ENCODE measurements around the gene RBMS3.

RBMS3 gene

DNA sequence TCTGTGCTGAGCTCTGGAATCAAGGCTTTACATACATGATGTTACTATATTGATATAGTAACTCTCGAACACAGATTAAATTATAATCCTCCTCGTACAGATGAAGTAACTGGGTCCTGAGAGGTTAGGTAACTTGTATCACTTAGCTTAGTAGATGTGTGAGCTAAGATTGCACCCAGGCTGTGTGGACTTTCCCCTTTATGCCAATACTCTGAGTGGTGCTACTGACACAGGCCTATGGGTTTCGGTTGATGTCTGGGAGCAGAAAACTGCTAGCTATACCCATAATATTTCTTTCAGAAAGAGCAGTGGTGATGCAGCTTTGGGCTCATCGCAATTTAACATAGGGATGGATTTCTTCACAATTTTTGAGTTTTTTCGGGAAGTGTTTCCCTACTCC, 259.7 kb downstream of the RBMS3 start:
- ChIA-PET CTCF (interaction anchor here (1.0 to 2.4 kb wide), 2 partner anchors 15 to 1305 kb away, joined by 3 to 5 read pairs; no protein-coding TSS in a partner anchor), POLR2A (no interaction called here)
- TF ChIP-seq, protein P1, sequence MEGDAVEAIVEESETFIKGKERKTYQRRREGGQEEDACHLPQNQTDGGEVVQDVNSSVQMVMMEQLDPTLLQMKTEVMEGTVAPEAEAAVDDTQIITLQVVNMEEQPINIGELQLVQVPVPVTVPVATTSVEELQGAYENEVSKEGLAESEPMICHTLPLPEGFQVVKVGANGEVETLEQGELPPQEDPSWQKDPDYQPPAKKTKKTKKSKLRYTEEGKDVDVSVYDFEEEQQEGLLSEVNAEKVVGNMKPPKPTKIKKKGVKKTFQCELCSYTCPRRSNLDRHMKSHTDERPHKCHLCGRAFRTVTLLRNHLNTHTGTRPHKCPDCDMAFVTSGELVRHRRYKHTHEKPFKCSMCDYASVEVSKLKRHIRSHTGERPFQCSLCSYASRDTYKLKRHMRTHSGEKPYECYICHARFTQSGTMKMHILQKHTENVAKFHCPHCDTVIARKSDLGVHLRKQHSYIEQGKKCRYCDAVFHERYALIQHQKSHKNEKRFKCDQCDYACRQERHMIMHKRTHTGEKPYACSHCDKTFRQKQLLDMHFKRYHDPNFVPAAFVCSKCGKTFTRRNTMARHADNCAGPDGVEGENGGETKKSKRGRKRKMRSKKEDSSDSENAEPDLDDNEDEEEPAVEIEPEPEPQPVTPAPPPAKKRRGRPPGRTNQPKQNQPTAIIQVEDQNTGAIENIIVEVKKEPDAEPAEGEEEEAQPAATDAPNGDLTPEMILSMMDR (IDR thresholded peaks at IDR 0.05; ENCODE audit: control extremely low read depth, extremely low read depth, low read depth, missing control alignments): no peak
- DNase-seq (ENCODE audit: extremely low spot score): no peak

DNA sequence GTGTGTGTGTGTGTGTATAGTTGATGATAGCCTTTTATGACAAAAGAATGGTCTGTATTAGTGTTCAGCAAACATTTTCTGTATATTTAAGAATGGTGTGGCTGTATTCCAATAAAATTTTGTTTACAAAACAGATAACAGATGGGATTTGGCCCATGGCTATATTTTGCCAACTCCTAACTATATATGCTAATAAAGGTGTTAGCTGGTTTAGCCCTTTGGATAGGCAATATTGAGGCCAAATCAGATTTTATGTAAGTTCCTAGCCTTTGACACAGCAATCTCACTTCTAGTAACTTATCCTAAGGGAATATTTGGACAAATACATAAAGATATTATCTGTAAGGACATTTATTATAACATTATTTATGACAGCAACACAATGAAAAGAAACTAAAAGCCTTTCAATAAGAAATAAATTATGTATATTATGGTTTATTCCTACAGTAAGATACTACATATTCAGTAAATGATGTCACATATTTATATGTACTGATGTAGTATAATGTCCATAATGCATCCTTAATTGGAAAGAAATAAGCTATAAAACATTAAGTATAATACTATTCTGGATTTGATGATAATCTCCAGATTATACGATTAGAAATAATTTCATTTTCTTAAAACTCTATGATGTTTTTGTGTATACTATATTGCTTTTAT, 264.0 kb downstream of the RBMS3 start:
- TF ChIP-seq, protein P1 (IDR thresholded peaks at IDR 0.05; ENCODE audit: control extremely low read depth, extremely low read depth, low read depth, missing control alignments): no peak
- no peak for DNase-seq (ENCODE audit: extremely low spot score)
- ChIA-PET POLR2A (no interaction called here), CTCF (interaction anchor here (1.5 kb wide), 1 partner anchor 11 kb away, joined by 3 read pairs; no protein-coding TSS in a partner anchor)

DNA sequence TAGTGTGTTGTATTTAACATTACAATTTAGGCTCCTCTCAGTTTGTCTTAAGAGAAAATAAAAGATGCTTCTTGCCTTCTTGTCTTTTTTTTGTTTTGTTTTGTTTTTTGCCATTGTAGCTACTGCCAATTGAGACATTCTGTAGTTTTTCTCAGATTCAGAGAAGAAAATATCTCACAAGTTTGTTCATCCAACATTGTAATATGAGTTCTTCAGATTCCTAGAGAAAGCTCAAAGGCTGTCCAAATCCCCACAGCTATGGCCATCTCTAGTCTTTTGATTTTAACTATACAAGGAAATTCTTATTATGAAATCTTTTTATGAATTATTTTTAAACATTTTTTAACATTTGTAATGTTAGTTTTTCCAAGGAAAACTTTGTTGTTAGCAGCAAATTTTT, 264.7 kb downstream of the RBMS3 start:
- CTCF ChIA-PET: interaction anchor here (0.9 to 1.5 kb wide), 2 partner anchors 10 to 20 kb away, joined by 3 to 4 read pairs; no protein-coding TSS in a partner anchor
- POLR2A ChIA-PET: no interaction called here
- TF ChIP-seq, protein P1 (IDR thresholded peaks at IDR 0.05; ENCODE audit: control extremely low read depth, extremely low read depth, low read depth, missing control alignments): no peak
- DNase-seq (ENCODE audit: extremely low spot score): no peak

DNA sequence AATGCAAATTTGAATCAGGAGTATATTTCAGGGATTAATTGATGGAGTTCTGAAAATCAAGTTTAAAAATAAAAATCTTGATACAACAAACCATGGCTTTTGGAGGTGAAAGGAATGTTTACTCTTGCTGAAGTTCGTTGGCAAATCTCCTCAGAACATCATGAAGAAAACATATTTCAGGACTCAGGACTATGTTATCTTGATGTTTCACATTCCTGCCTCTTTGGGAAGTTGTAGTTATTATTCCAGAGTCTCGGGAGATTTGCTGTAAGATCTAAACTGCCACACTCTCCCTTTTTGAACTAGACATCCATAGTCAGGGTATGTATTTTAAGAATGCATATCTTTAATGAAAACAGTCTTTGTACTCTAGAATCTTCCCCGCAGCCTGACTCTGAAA, 271.2 kb downstream of the RBMS3 start:
- ChIA-PET CTCF (no interaction called here), POLR2A (no interaction called here)
- TF ChIP-seq, protein P1 (IDR thresholded peaks at IDR 0.05; ENCODE audit: control extremely low read depth, extremely low read depth, low read depth, missing control alignments): no peak
- DNase-seq (ENCODE audit: extremely low spot score): no peak

DNA sequence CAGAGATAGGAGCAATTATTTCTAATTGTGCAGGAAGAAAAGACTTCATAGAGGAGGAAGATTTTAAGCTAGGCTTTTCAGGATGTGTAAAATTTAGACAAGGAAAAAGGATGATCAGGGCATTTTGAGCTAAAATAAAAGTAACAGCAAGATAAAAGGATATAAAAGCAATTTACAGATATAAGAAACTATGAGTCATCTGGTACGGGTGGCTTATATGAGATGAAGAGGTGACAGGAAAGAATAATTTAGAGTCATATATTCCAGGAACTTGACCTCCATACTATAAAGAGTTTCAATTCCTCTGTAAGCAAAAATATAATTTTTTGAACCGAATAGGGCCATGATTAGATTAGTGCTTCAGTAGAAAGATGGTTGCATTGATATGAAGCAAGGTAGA, 273.7 kb downstream of the RBMS3 start:
- TF ChIP-seq, protein P1 (IDR thresholded peaks at IDR 0.05; ENCODE audit: control extremely low read depth, extremely low read depth, low read depth, missing control alignments): no peak
- no peak for DNase-seq (ENCODE audit: extremely low spot score)
- CTCF ChIA-PET: no interaction called here
- POLR2A ChIA-PET: no interaction called here

DNA sequence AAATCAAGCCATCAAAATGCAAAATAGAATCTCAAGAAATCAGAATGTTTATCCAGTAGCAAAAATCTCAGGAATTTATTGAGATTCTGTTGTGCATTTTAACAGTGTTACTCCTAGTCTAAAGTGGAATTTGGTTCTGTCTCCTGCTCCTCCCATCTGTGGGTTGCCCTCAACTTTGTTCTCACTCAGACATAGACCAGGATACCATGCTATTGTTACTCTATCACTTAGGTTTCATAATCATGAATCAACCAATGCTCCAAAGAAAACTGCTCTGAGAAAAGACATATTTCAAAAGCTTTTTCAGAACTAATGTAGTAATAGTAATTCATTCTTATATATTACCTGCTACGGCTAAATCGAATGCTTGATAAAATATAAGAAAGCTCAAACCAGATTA, 274.7 kb downstream of the RBMS3 start:
- POLR2A ChIA-PET: no interaction called here

More for the DNA sequence above, 274.7 kb downstream of the RBMS3 start:
- TF ChIP-seq, protein P1 (IDR thresholded peaks at IDR 0.05; ENCODE audit: control extremely low read depth, extremely low read depth, low read depth, missing control alignments): no peak
- CTCF ChIA-PET: interaction anchor here (0.7 to 1.7 kb wide), 2 partner anchors 9 to 10 kb away, joined by 3 to 5 read pairs; no protein-coding TSS in a partner anchor
- DNase-seq (ENCODE audit: extremely low spot score): no peak

All from GM10248 (cell line).